ENCODE measurements around the gene PDPK1.

GRCh38 chr16:2535625-2536013, 2.2 kb upstream of the PDPK1 start:
- TF ChIP-seq CTCF (IDR thresholded peaks at IDR 0.05) (no peak), EZH2phosphoT487 (IDR thresholded peaks at IDR 0.05) (no peak), EZH2 (IDR thresholded peaks at IDR 0.05) (no peak)
